KOPT-K1 (cell line): ENCODE measurements around the gene TNIP2.
A peak's percentile ranks its signal among the peaks of the same experiment; 100 is the strongest.

Source experiments
- H3K27ac ChIP-seq: fragments of 200-600 bp; sonication (generic); 2 replicates; pipeline ENCODE4 v1.5.1; 2016; ENCODE audit warnings: antibody characterized with exemption, mild to moderate bottlenecking, low read depth, low read length; ENCODE audit not compliant: poor library complexity, severe bottlenecking
- H3K36me3 ChIP-seq: fragments of 200-600 bp; sonication (generic); 2 replicates; pipeline ENCODE4 v1.5.1; 2017; ENCODE audit warnings: antibody characterized with exemption, mild to moderate bottlenecking, low read length, moderate library complexity; ENCODE audit not compliant: insufficient read depth
- H3K9me3 ChIP-seq: fragments of 200-600 bp; sonication (generic); 2 replicates; pipeline ENCODE4 v1.5.1; 2017; ENCODE audit warnings: antibody characterized with exemption, low read length, mild to moderate bottlenecking; ENCODE audit not compliant: insufficient read depth, poor library complexity, severe bottlenecking

The TNIP2 gene

GRCh38 chr4:2755821-2756690, at the start of gene TNIP2:
Gene TNIP2, minus strand, starts transcription at chr4:2756336. Its CDS starts 47 bp downstream, at chr4:2756289.
- Histone ChIP-seq H3K9me3 (no peaks in the 10 kb centered on the region), H3K27ac (peak within 1 kb of the TSS; percentile 76), H3K36me3 (peaks cover 17% of the 10 kb centered on the region; the same call in 1 of the 2 replicates)

- H3K36me3 ChIP-seq = no peaks in the 10 kb centered on the region
- no peaks in the 10 kb centered on the region for H3K9me3 ChIP-seq
- no peak overlapping the region for H3K27ac ChIP-seq
These were observed 48.9 kb upstream of the TNIP2 start for GRCh38 chr4:2804973-2805501.

GRCh38 chr4:2804449-2804972, 48.4 kb upstream of the TNIP2 start:
- H3K36me3 ChIP-seq = no peaks in the 10 kb centered on the region
- H3K27ac ChIP-seq = no peak overlapping the region
- no peaks in the 10 kb centered on the region for H3K9me3 ChIP-seq

- Histone ChIP-seq H3K9me3 (no peaks in the 10 kb centered on the region), H3K27ac (no peak overlapping the region), H3K36me3 (no peaks in the 10 kb centered on the region)
These were observed 47.7 kb upstream of the TNIP2 start for GRCh38 chr4:2803624-2804448.

- Histone ChIP-seq H3K27ac (no peak overlapping the region), H3K9me3 (no peaks in the 10 kb centered on the region), H3K36me3 (no peaks in the 10 kb centered on the region)
These were observed 46.7 kb upstream of the TNIP2 start for GRCh38 chr4:2802618-2803531.

GRCh38 chr4:2800691-2801596, 44.8 kb upstream of the TNIP2 start:
- H3K9me3 ChIP-seq = no peaks in the 10 kb centered on the region
- peak overlapping the region; percentile 68 for H3K27ac ChIP-seq
- H3K36me3 ChIP-seq = no peaks in the 10 kb centered on the region

- no peaks in the 10 kb centered on the region for H3K9me3 ChIP-seq
- peak overlapping the region; percentile 68 for H3K27ac ChIP-seq
- no peaks in the 10 kb centered on the region for H3K36me3 ChIP-seq
These were observed 44.0 kb upstream of the TNIP2 start for GRCh38 chr4:2799971-2800690.

- no peaks in the 10 kb centered on the region for H3K9me3 ChIP-seq
- peak overlapping the region; percentile 68 for H3K27ac ChIP-seq
- no peaks in the 10 kb centered on the region for H3K36me3 ChIP-seq
These were observed 43.2 kb upstream of the TNIP2 start for GRCh38 chr4:2799224-2799911.

GRCh38 chr4:2798399-2799223, 42.5 kb upstream of the TNIP2 start:
- no peaks in the 10 kb centered on the region for H3K36me3 ChIP-seq
- no peaks in the 10 kb centered on the region for H3K9me3 ChIP-seq
- H3K27ac ChIP-seq = peak overlapping the region; percentile 68

GRCh38 chr4:2797545-2798305, 41.6 kb upstream of the TNIP2 start:
- Histone ChIP-seq H3K36me3 (no peaks in the 10 kb centered on the region), H3K27ac (peak overlapping the region; percentile 68), H3K9me3 (no peaks in the 10 kb centered on the region)

- Histone ChIP-seq H3K27ac (peak overlapping the region; percentile 68), H3K9me3 (no peaks in the 10 kb centered on the region), H3K36me3 (no peaks in the 10 kb centered on the region)
These were observed 40.9 kb upstream of the TNIP2 start for GRCh38 chr4:2796849-2797544.
